ENCODE data around the gene TEX2.
"Not testable (repeated sequence)": the region's sequence is repeated elsewhere in the genome, so short reads cannot be mapped to it uniquely, and the experiment has no call there.

The TEX2 gene

DNA sequence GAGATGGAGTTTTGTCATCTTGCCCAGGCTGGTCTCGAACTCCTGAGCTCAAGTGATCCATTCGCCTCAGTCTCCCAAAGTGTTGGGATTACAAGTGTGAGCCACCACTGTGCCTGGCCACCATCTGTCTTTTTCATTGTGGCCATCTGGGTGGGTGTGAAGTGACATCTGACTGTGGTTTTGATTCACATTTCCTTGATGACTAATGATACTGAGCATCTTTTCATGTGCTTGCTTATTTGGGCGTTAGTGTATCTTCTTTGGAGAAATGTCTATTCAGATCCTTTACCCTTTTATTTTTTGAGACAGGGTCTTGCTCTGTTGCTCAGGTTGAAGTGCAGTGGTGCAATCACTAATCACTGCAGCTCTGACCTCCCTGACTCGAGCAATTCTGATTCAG lies 79.2 kb downstream of the TEX2 start:
- no peak overlapping the region for H3K4me3 ChIP-seq (ENCODE audit: low read depth, low read length)
- TF ChIP-seq, protein P1, sequence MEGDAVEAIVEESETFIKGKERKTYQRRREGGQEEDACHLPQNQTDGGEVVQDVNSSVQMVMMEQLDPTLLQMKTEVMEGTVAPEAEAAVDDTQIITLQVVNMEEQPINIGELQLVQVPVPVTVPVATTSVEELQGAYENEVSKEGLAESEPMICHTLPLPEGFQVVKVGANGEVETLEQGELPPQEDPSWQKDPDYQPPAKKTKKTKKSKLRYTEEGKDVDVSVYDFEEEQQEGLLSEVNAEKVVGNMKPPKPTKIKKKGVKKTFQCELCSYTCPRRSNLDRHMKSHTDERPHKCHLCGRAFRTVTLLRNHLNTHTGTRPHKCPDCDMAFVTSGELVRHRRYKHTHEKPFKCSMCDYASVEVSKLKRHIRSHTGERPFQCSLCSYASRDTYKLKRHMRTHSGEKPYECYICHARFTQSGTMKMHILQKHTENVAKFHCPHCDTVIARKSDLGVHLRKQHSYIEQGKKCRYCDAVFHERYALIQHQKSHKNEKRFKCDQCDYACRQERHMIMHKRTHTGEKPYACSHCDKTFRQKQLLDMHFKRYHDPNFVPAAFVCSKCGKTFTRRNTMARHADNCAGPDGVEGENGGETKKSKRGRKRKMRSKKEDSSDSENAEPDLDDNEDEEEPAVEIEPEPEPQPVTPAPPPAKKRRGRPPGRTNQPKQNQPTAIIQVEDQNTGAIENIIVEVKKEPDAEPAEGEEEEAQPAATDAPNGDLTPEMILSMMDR (IDR thresholded peaks at IDR 0.05; ENCODE audit: insufficient read depth, low read depth, low read length, missing control alignments): no peak
- DNase-seq (ENCODE audit: low read depth): no peak

DNA sequence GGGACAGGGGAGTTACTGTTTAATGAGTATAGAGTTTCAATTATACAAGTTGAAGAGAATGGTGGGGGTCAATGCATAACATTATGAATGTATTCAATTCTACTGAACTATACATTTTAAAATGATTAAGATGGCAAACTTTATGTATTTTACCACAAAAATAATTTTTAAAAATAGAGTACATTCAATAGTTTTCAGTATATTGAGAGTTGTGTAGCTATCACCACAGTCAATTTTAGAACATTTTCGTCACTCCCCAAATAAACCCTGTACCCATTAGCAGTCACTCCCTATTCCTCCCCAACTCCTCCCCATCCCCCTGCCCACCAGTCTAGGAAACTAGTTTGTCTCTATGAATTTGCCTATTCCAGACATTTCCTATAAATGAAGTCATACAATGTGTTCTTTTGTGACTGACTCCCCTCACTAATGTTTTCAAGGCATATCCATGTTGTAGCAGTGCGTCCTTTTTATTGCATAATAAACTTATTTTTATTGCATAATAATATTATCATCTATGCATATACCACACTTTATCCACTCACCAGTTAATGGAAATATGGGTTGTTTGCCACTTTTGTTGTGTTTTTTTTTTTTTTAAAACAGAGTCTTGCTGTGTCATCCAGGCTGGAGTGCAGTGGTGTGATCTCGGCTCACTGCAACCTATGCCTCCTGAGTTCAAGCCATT lies 80.6 kb downstream of the TEX2 start:
- no peak overlapping the region for H3K4me3 ChIP-seq (ENCODE audit: low read depth, low read length)
- TF ChIP-seq, protein P1 (IDR thresholded peaks at IDR 0.05; ENCODE audit: insufficient read depth, low read depth, low read length, missing control alignments): no peak
- no peak for DNase-seq (ENCODE audit: low read depth)

DNA sequence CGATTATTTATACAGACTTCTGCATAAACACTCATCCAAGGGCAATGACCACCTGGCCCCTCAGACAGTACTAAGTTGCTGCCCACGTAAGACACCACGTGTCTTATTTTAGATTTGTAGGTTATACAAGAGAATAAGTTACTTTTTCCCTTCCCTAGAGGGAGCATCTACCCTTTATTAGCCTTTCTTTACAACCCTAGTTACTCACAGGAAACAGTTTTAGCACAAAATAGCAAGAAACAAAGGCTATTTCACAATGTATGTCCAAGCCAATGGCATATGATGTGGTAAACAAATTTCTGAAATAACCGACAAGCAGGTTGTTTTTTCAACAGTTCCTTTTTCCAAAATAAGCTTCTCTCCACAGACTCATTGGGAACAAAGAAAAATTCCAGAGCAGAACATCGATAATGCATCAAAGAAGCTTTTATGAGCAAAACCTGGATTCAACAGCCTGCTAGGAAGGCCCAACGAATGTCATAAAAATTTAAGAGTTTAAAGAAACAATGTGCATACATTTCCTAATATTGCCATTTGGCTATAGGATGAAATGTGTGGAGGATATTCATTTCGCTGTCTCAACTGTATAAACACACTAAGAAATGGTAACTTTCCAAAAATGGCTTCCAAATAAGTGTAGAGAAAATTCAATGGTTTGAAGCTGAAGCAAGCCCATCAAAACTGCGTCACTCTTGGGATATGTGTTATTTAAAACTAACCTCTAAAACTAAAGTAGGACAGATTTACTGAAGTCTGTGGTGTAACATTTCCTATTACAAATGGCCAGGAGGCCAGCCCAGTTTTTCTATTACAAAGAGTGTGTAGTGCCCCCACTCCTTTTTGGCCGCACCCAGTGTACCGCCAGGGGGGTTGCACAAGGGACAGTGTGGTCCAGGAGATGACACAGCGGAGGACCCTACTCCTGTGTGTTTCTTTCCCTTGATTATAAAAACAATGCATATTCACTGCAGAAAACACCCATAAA lies 82.7 kb downstream of the TEX2 start:
- no peak overlapping the region for H3K4me3 ChIP-seq (ENCODE audit: low read depth, low read length)
- TF ChIP-seq, protein P1 (IDR thresholded peaks at IDR 0.05; ENCODE audit: insufficient read depth, low read depth, low read length, missing control alignments): no peak
- no peak for DNase-seq (ENCODE audit: low read depth)

DNA sequence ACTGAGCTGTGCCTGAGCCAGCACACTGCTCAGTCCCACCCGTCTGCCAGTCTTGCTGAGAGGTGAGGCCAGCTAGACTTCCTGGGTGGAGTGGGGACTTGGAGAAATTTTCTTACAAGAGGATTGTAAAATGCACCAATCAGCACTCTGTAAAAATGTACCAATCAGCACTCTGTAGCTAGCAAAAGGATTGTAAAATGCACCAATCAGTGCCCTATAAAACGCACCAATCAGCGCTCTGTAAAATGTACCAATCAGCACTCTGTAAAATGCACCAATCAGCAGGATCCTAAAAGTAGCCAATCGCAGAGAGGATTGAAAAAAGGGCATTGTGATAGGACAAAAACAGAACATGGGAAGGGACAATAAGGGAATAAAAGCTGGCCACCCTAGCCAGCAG lies 84.0 kb downstream of the TEX2 start:
- not testable (repeated sequence) for DNase-seq (ENCODE audit: low read depth); H3K4me3 ChIP-seq (ENCODE audit: low read depth, low read length)

DNA sequence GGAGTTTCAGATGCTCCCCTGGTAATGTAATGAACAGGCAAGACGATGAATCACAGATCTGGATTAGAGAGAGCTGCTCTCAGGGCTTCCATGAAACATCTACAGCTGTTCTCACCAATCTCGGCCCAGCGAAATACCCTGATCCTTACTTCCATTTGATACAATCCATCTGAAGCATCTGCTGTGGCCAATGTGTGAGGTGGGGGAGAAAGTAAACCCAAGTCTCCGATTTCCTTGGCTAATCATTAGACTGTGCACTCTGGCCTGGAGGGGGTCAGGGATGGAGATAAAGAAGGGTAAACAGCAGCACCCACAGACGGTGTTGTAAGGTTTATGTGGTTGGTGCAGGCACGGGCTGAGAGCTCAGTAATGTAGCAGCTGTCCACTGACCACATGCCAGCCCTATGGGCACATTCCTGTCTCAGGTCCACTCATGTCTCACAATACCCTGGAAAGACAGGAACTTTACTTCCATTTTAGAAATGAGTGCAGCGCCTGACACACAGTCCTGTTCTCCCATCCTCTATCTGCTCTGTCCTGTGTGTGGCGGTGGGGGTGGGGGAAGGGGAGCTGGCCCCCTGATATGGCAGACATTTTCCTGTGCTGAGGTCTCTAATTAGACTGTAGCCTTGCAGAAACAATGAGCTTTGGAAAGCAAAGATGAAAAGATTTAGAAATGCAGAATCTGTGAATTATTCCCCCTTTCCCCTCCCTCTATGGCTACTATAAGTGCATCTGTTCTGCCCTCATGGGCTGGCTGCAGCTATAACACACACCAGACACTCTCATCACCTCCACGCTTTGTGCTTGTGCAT lies 84.8 kb downstream of the TEX2 start:
- DNase-seq (ENCODE audit: low read depth): no peak
- no peak overlapping the region for H3K4me3 ChIP-seq (ENCODE audit: low read depth, low read length)
- TF ChIP-seq, protein P1 (IDR thresholded peaks at IDR 0.05; ENCODE audit: insufficient read depth, low read depth, low read length, missing control alignments): no peak

DNA sequence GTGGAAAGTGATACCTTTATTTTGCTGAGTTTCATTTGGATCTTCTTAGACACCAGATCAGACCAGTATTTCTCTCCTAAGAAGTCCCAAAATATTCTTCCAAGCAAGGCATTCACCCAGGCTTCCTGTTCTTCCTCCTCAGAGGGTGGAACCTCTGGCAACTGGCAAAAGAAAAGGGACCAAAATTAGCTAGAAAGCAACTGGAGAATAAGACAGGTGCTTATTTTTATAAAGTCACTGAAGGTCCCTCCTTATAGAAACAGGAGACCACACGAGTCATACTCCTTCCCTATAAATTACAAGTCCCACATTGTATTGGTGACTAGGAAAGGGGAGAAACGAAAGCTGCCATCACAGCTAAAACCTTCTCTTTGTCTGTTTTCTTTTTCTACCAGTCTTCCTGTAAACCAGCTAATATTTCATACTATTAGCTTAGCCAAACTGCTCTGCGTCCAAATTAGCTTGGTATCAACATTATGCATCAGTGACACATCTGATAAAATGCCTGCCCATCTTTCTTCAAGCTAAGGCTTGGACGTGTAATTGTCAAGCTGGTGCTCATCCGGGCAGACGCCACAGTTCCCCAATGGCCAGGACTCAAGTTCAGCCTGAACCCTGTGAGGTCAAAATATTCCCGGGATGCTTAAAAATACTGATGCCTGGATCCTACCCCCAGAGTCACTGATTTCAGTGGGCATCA lies 85.6 kb downstream of the TEX2 start:
- no peak for DNase-seq (ENCODE audit: low read depth)
- TF ChIP-seq, protein P1 (IDR thresholded peaks at IDR 0.05; ENCODE audit: insufficient read depth, low read depth, low read length, missing control alignments): no peak
- no peak overlapping the region for H3K4me3 ChIP-seq (ENCODE audit: low read depth, low read length)

Data from GM12865 (cell line).